GM21786 (cell line): ENCODE measurements around the gene KCNQ1OT1.

Experiments
- ATAC-seq: cut with Tn5 transposase; IDR thresholded peaks from one replicate; pipeline ENCODE4 v1.9.1; 2021; ENCODE audit not compliant: unreplicated experiment

Gene KCNQ1OT1

GRCh38 chr11:2669634-2670469, 29.9 kb downstream of the KCNQ1OT1 start:
- ATAC-seq, result no peak

GRCh38 chr11:2668876-2669275, 30.9 kb downstream of the KCNQ1OT1 start:
- ATAC-seq, result no peak

GRCh38 chr11:2667940-2668339, 31.9 kb downstream of the KCNQ1OT1 start:
- no peak for ATAC-seq

- no peak for ATAC-seq
Measured at GRCh38 chr11:2666828-2667570, 32.8 kb downstream of the KCNQ1OT1 start.

- no peak for ATAC-seq
Measured at GRCh38 chr11:2666401-2666741, 33.4 kb downstream of the KCNQ1OT1 start.

GRCh38 chr11:2665526-2666400, 34.0 kb downstream of the KCNQ1OT1 start:
- ATAC-seq, result no peak

GRCh38 chr11:2664791-2665525, 34.8 kb downstream of the KCNQ1OT1 start:
- no peak for ATAC-seq

GRCh38 chr11:2664376-2664775, 35.4 kb downstream of the KCNQ1OT1 start:
- ATAC-seq, result no peak

- ATAC-seq, result no peak
Measured at GRCh38 chr11:2663915-2664314, 35.9 kb downstream of the KCNQ1OT1 start.

- ATAC-seq, result no peak
Measured at GRCh38 chr11:2663506-2663905, 36.3 kb downstream of the KCNQ1OT1 start.

GRCh38 chr11:2662430-2663299, 37.1 kb downstream of the KCNQ1OT1 start:
- ATAC-seq, result no peak

GRCh38 chr11:2662024-2662312, 37.8 kb downstream of the KCNQ1OT1 start:
- no peak for ATAC-seq

- ATAC-seq, result no peak
Measured at GRCh38 chr11:2661173-2662023, 38.4 kb downstream of the KCNQ1OT1 start.

- no peak for ATAC-seq
Measured at GRCh38 chr11:2660357-2660939, 39.3 kb downstream of the KCNQ1OT1 start.

- ATAC-seq, result no peak
Measured at GRCh38 chr11:2657697-2658284, 42.0 kb downstream of the KCNQ1OT1 start.

GRCh38 chr11:2656859-2657258, 42.9 kb downstream of the KCNQ1OT1 start:
- ATAC-seq, result no peak

GRCh38 chr11:2655834-2656622, 43.8 kb downstream of the KCNQ1OT1 start:
- no peak for ATAC-seq
